Skeletal muscle tissue (tissue), 4 donors: ENCODE data around the gene MCCC1. TPM values are rescaled to one million over a fixed set of nuclear protein-coding genes. Genes with fewer than 3 reads are reported as not detected.

Experiments used
- H3K27ac ChIP-seq: one replicate; pipeline ENCODE4 v1.7.0; 2013; ENCODE audit warnings: mild to moderate bottlenecking, low read depth, low read length, inconsistent platforms
- H3K27me3 ChIP-seq, 3 donors: one replicate each; pipeline ENCODE4 v1.7.0; 2013; ENCODE audit warnings: low read length in 3 of 3; ENCODE audit not compliant: control insufficient read depth in 3 of 3, insufficient read depth in 3 of 3
- H3K36me3 ChIP-seq, 3 donors: one replicate each; pipeline ENCODE4 v1.7.0; 2013; ENCODE audit warnings: low read length in 3 of 3; ENCODE audit not compliant: control insufficient read depth in 3 of 3, insufficient read depth in 3 of 3
- H3K4me1 ChIP-seq, 3 donors: one replicate each; pipeline ENCODE4 v1.7.0; 2013; ENCODE audit warnings: low read length in 3 of 3, mild to moderate bottlenecking in 3 of 3; ENCODE audit not compliant: control insufficient read depth in 3 of 3, insufficient read depth in 3 of 3
- H3K4me3 ChIP-seq, 3 donors: one replicate each; pipeline ENCODE4 v1.7.0; 2013; ENCODE audit warnings: low read length in 3 of 3
- H3K9ac ChIP-seq, 3 donors: one replicate each; pipeline ENCODE4 v1.7.0; 2013; ENCODE audit warnings: low read length in 3 of 3, mild to moderate bottlenecking in 3 of 3, moderate library complexity in 2 of 3, low read depth in 1 of 3
- H3K9me3 ChIP-seq, 3 donors: one replicate each; pipeline ENCODE4 v1.7.0; 2013; ENCODE audit warnings: low read length in 3 of 3; ENCODE audit not compliant: control insufficient read depth in 3 of 3
- total RNA-seq: library from RNA; depleted of rRNA; stranded (reverse); fragments of >200 nt; gene quantifications from one replicate; pipeline ENCODE4 v1.2.3, GENCODE V29; 2014
- donor health status: Osteomylitis.

MCCC1 gene
- total RNA-seq, 1 donor from 2014 or later = 16.2 TPM

DNA sequence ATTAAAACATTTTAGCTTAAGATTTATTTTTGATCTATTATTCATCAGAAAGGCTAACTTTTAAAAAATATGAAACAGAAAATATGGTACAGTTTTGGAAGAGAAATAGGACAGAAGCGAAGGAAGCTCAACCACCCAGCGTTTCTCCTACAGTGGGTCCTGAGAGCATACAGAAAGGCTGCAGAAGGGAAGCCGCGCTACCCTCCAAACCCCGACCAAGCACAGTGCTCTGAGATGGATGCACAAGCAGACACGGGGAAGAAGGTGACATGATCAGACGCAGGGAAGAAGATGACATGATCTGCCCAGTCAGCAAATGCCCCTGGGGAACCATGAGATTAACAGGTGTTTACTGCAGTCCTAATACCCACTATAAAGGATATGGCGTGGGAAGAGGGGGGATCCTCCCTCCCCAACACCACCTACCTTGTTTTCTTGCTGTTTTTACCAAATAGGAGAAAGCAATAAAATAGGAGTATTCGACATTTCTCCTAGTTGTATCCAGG is 133.4 kb downstream of the MCCC1 start:
- Histone ChIP-seq H3K27me3 (no peaks in the 10 kb centered on the region), H3K4me3 (no peak overlapping the region), H3K9ac (no peak overlapping the region), H3K4me1 (peaks cover 11 to 17% (median 13%) of the 10 kb centered on the region in 3 donors), H3K27ac (no peak overlapping the region), H3K9me3 (no peaks in the 10 kb centered on the region), H3K36me3 (no peaks in the 10 kb centered on the region)

Other genes starting within 250 kb of the MCCC1 start
- 11.5 TPM for gene DCUN1D1, start 119.0 kb downstream of the MCCC1 start, total RNA-seq
- gene LAMP3, start 63.2 kb upstream of the MCCC1 start, total RNA-seq = under 0.01 TPM
- gene B3GNT5, start 153.8 kb upstream of the MCCC1 start, total RNA-seq = 4.2 TPM